HL-60 (cell line): ENCODE data around the gene CSNK1G1.
"Not testable (repeated sequence)": the region's sequence is repeated elsewhere in the genome, so short reads cannot be mapped to it uniquely, and the experiment has no call there.

Experiments
- DNase-seq, 2 experiments: peaks; one replicate each; pipeline ENCODE4 v3.0.0-alpha.2; 2010 to 2020; ENCODE audit warnings: low read depth in 1 of 2, low spot score in 1 of 2
- H3K27ac ChIP-seq: fragments of 250-450 bp; sonication (Bioruptor Pico); replicated peaks from 2 replicates; pipeline ENCODE4 v1.5.1; 2020; ENCODE audit warnings: mild to moderate bottlenecking, moderate library complexity
- H3K27me3 ChIP-seq: fragments of 250-450 bp; sonication (Bioruptor Pico); 2 replicates; pipeline ENCODE4 v1.5.1; 2021; ENCODE audit warnings: mild to moderate bottlenecking, moderate library complexity; ENCODE audit not compliant: insufficient read depth, poor library complexity, severe bottlenecking
- H3K4me3 ChIP-seq: replicated peaks from 2 replicates; pipeline ENCODE4 v1.5.1; 2011; ENCODE audit warnings: mild to moderate bottlenecking, control low read depth, low read length; ENCODE audit not compliant: insufficient read depth
- CTCF ChIP-seq: IDR thresholded peaks from one replicate; pipeline ENCODE4 v1.5.1; 2011; ENCODE audit warnings: low read length, control low read depth, inconsistent platforms; ENCODE audit not compliant: insufficient read depth
- GABPA ChIP-seq: IDR thresholded peaks from 2 replicates; pipeline ENCODE4 v1.6.1; 2012; ENCODE audit warnings: low read depth
- POLR2AphosphoS5 ChIP-seq: IDR thresholded peaks from 2 replicates; pipeline ENCODE4 v1.6.1; 2012; ENCODE audit warnings: low read depth
- SPI1 ChIP-seq: IDR thresholded peaks from 2 replicates; pipeline ENCODE4 v1.6.1; 2012; ENCODE audit warnings: low read depth, mild to moderate bottlenecking, borderline replicate concordance
- TF ChIP-seq, protein P1 (sequence below): IDR thresholded peaks from 2 replicates; pipeline ENCODE4 v1.6.1; 2012; ENCODE audit warnings: low read depth; ENCODE audit not compliant: insufficient replicate concordance

CSNK1G1 gene

DNA sequence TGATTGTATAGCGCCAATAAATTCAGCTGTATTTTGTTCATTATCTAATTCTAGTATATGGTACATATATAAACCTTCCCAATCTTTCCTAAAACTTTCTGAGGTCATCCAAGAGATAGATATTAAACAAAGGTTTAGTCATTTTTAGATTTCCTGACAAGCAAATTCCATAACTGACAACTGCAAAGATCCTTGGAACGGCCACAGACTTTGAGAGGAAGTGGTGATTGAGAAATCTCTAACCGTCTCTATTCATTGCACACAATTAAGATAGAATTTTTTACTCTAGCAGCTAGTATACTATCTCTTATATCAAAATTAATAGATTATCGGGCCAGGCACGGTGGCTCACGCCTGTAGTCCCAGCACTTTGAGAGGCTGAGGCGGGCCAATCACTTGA, 4.7 kb downstream of the CSNK1G1 start:
- no peak overlapping the region for H3K4me3 ChIP-seq
- peak overlapping the region; percentile 89 for H3K27ac ChIP-seq
- peak; percentile 81 for TF ChIP-seq SPI1
- TF ChIP-seq CTCF = no peak
- no peak for TF ChIP-seq POLR2AphosphoS5
- H3K27me3 ChIP-seq = no peaks in the 10 kb centered on the region
- peak in 1 of 2 experiments; percentile 31 for DNase-seq

DNA sequence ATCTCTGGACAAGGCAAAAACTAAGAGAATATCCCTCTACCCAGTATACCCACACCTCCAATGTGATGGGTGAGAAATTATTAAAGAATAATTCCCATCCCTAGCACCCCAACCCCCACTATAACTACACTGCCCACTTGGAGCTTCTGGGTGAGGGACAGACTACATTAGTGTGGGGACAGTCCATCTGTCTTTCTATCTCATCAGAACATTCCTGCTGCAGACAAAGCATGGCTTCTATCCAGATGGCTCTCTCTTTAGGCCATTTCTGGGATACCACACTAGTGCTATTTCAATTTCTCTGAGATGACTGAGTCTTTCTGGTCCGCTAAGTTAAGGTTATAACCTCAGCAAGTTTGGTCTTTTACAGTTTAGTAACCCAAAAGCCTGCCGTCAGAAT, 6.6 kb downstream of the CSNK1G1 start:
- Histone ChIP-seq H3K27me3 (no peaks in the 10 kb centered on the region), H3K4me3 (no peak overlapping the region), H3K27ac (no peak overlapping the region)
- no peak for TF ChIP-seq SPI1
- TF ChIP-seq, protein P1, sequence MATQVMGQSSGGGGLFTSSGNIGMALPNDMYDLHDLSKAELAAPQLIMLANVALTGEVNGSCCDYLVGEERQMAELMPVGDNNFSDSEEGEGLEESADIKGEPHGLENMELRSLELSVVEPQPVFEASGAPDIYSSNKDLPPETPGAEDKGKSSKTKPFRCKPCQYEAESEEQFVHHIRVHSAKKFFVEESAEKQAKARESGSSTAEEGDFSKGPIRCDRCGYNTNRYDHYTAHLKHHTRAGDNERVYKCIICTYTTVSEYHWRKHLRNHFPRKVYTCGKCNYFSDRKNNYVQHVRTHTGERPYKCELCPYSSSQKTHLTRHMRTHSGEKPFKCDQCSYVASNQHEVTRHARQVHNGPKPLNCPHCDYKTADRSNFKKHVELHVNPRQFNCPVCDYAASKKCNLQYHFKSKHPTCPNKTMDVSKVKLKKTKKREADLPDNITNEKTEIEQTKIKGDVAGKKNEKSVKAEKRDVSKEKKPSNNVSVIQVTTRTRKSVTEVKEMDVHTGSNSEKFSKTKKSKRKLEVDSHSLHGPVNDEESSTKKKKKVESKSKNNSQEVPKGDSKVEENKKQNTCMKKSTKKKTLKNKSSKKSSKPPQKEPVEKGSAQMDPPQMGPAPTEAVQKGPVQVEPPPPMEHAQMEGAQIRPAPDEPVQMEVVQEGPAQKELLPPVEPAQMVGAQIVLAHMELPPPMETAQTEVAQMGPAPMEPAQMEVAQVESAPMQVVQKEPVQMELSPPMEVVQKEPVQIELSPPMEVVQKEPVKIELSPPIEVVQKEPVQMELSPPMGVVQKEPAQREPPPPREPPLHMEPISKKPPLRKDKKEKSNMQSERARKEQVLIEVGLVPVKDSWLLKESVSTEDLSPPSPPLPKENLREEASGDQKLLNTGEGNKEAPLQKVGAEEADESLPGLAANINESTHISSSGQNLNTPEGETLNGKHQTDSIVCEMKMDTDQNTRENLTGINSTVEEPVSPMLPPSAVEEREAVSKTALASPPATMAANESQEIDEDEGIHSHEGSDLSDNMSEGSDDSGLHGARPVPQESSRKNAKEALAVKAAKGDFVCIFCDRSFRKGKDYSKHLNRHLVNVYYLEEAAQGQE = no peak
- no peak for TF ChIP-seq CTCF
- TF ChIP-seq POLR2AphosphoS5 = no peak
- TF ChIP-seq GABPA = no peak
- DNase-seq = no peak

DNA sequence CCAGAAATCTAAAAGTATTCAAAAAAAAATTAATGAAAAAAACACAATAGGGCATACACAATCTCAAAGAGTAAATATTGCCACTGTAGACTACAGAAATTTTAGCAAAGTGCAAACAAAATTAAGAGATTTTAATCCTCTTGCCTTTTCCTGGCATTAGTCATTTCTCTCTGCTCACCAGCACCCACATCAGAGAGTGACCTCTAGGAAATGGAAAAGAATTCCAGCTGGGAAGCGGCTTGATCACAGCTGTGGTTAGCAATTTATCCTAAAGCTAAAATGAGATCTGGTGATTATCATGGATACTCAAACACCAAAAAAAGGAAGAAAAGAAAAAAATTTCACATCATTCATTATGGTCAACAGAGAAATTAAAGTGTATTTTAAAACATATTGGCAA, 7.5 kb downstream of the CSNK1G1 start:
- H3K4me3 ChIP-seq = no peak overlapping the region
- no peak overlapping the region for H3K27ac ChIP-seq
- DNase-seq = no peak
- no peak for TF ChIP-seq POLR2AphosphoS5
- TF ChIP-seq GABPA = no peak
- TF ChIP-seq CTCF = no peak
- no peak for TF ChIP-seq SPI1
- TF ChIP-seq, protein P1 = no peak
- no peaks in the 10 kb centered on the region for H3K27me3 ChIP-seq

GRCh38 chr15:64346242-64346641, 9.7 kb downstream of the CSNK1G1 start:
- DNase-seq, H3K27me3 ChIP-seq, H3K4me3 ChIP-seq, H3K27ac ChIP-seq: not testable (repeated sequence)
